ENCODE measurements around the gene FARP2.

GRCh38 chr2:241325257-241325656 lies 30.8 kb upstream of the FARP2 start:
- TF ChIP-seq PRMT3 (CRISPR knock-in tag; IDR thresholded peaks at IDR 0.05; ENCODE audit: borderline replicate concordance, low read depth) = no peak
- no peak for TF ChIP-seq ZNF274 (CRISPR knock-in tag; IDR thresholded peaks at IDR 0.05)
- no peak for TF ChIP-seq MYC (CRISPR knock-in tag; IDR thresholded peaks at IDR 0.05; ENCODE audit: borderline replicate concordance)
- no peak for TF ChIP-seq PBX3 (CRISPR knock-in tag; IDR thresholded peaks at IDR 0.05; ENCODE audit: borderline replicate concordance)
- TF ChIP-seq ARID2 (CRISPR knock-in tag; IDR thresholded peaks at IDR 0.05; ENCODE audit: borderline replicate concordance) = no peak
- no peak for TF ChIP-seq CTCF (CRISPR knock-in tag; IDR thresholded peaks at IDR 0.05)
- no peak for TF ChIP-seq EZH2 (conservative IDR thresholded peaks at IDR 0.05; ENCODE audit: low read depth, low read length)
- no peak for TF ChIP-seq NFATC3 (CRISPR knock-in tag; IDR thresholded peaks at IDR 0.05)
- TF ChIP-seq POLR2A (IDR thresholded peaks at IDR 0.05; ENCODE audit: insufficient read depth in 1 of 2, low read depth in 2 of 2, low read length in 2 of 2) = no peak
- TF ChIP-seq ZNF232 (CRISPR knock-in tag; IDR thresholded peaks at IDR 0.05; ENCODE audit: borderline replicate concordance) = no peak
- no peak for TF ChIP-seq SIX4 (CRISPR knock-in tag; IDR thresholded peaks at IDR 0.05)

Data from HepG2 (cell line).